Breast epithelium (tissue), 3 donors: ENCODE data around the gene DHX32.

Experiments
- CTCF ChIP-seq, 3 donors: fragments of 450-650 bp; IDR thresholded peaks; one replicate each; pipeline ENCODE4 v1.5.1; 2016 to 2017; ENCODE audit warnings: antibody characterized with exemption in 3 of 3, mild to moderate bottlenecking in 3 of 3, moderate library complexity in 3 of 3
- POLR2A ChIP-seq: fragments of 450-650 bp; IDR thresholded peaks from one replicate; pipeline ENCODE4 v1.6.1; 2016; ENCODE audit warnings: antibody characterized with exemption, mild to moderate bottlenecking, moderate library complexity

- TF ChIP-seq CTCF (IDR thresholded peaks at IDR 0.05) (no peak), POLR2A (no peak)
Measured at GRCh38 chr10:125797424-125797823, 83.7 kb downstream of the DHX32 start.
